ENCODE measurements around the gene ZDHHC14. TPM values are rescaled to one million over a fixed set of nuclear protein-coding genes. Genes with fewer than 3 reads are reported as not detected.
"Not testable (repeated sequence)": the region's sequence is repeated elsewhere in the genome, so short reads cannot be mapped to it uniquely, and the experiment has no call there.

The ZDHHC14 gene
- total RNA-seq, 2 experiments from 2014 or later: 7.8 to 9.8 TPM

- CTCF ChIA-PET: no interaction called here
- DNase-seq: no peak
- H3K27ac Mint-ChIP-seq: no peak overlapping the region
- no peaks in the 10 kb centered on the region for H3K9me3 Mint-ChIP-seq
- POLR2A ChIA-PET: no interaction called here
- H3K4me3 Mint-ChIP-seq: no peak overlapping the region
- H3K4me1 Mint-ChIP-seq: peaks cover 61% of the 10 kb centered on the region
- no peaks in the 10 kb centered on the region for H3K27me3 Mint-ChIP-seq
- peaks cover 15% of the 10 kb centered on the region for H3K36me3 Mint-ChIP-seq (ENCODE audit: low read depth)
Measured at GRCh38 chr6:157558487-157559200, 177.7 kb downstream of the ZDHHC14 start.

GRCh38 chr6:157559201-157559756, 178.3 kb downstream of the ZDHHC14 start:
- Mint-ChIP-seq H3K4me1 (peaks cover 66% of the 10 kb centered on the region), H3K9me3 (no peaks in the 10 kb centered on the region), H3K4me3 (no peak overlapping the region), H3K27me3 (no peaks in the 10 kb centered on the region), H3K36me3 (ENCODE audit: low read depth) (peaks cover 15% of the 10 kb centered on the region), H3K27ac (no peak overlapping the region)
- CTCF ChIA-PET: no interaction called here
- DNase-seq: no peak
- POLR2A ChIA-PET: no interaction called here

GRCh38 chr6:157560063-157560462, 179.1 kb downstream of the ZDHHC14 start:
- H3K27ac Mint-ChIP-seq, H3K9me3 Mint-ChIP-seq, H3K27me3 Mint-ChIP-seq, DNase-seq, H3K4me3 Mint-ChIP-seq, POLR2A ChIA-PET: not testable (repeated sequence)
- peaks cover 15% of the 10 kb centered on the region for H3K36me3 Mint-ChIP-seq (ENCODE audit: low read depth)
- CTCF ChIA-PET: interaction anchor here (0.5 kb wide), 1 partner anchor 106 kb away, joined by 3 read pairs; no protein-coding TSS in a partner anchor
- H3K4me1 Mint-ChIP-seq: peaks cover 70% of the 10 kb centered on the region

- H3K27ac Mint-ChIP-seq: no peak overlapping the region
- CTCF ChIA-PET: interaction anchor here (0.5 to 2.5 kb wide), 3 partner anchors 9 to 156 kb away, joined by 3 to 10 read pairs (median 3); no protein-coding TSS in a partner anchor
- no peaks in the 10 kb centered on the region for H3K27me3 Mint-ChIP-seq
- peaks cover 68% of the 10 kb centered on the region for H3K4me1 Mint-ChIP-seq
- H3K4me3 Mint-ChIP-seq: no peak overlapping the region
- no peak for DNase-seq
- peaks cover 17% of the 10 kb centered on the region for H3K36me3 Mint-ChIP-seq (ENCODE audit: low read depth)
- POLR2A ChIA-PET: no interaction called here
- H3K9me3 Mint-ChIP-seq: no peaks in the 10 kb centered on the region
Measured at GRCh38 chr6:157560691-157561413, 179.9 kb downstream of the ZDHHC14 start.

- ChIA-PET CTCF (interaction anchor here (1.1 to 2.5 kb wide), 2 partner anchors 9 to 157 kb away, joined by 3 to 10 read pairs; no protein-coding TSS in a partner anchor), POLR2A (no interaction called here)
- H3K4me1 Mint-ChIP-seq: peaks cover 64% of the 10 kb centered on the region
- DNase-seq: no peak
- no peaks in the 10 kb centered on the region for H3K27me3 Mint-ChIP-seq
- H3K36me3 Mint-ChIP-seq (ENCODE audit: low read depth): peaks cover 17% of the 10 kb centered on the region
- peak overlapping the region; percentile 87 for H3K27ac Mint-ChIP-seq
- peak overlapping the region; percentile 19 for H3K4me3 Mint-ChIP-seq
- H3K9me3 Mint-ChIP-seq: no peaks in the 10 kb centered on the region
Measured at GRCh38 chr6:157561414-157561790, 180.4 kb downstream of the ZDHHC14 start.

- Mint-ChIP-seq H3K27me3 (peaks cover 1% of the 10 kb centered on the region), H3K27ac (peak overlapping the region; percentile 87), H3K36me3 (ENCODE audit: low read depth) (peaks cover 18% of the 10 kb centered on the region), H3K4me1 (peaks cover 56% of the 10 kb centered on the region), H3K4me3 (peak overlapping the region; percentile 19), H3K9me3 (no peaks in the 10 kb centered on the region)
- POLR2A ChIA-PET: no interaction called here
- no peak for DNase-seq
- CTCF ChIA-PET: interaction anchor here (0.6 to 2.5 kb wide), 5 partner anchors 9 to 158 kb away, joined by 3 to 10 read pairs (median 3); no protein-coding TSS in a partner anchor
Measured at GRCh38 chr6:157561929-157562810, 181.2 kb downstream of the ZDHHC14 start.

- Mint-ChIP-seq H3K9me3 (no peaks in the 10 kb centered on the region), H3K4me3 (no peak overlapping the region), H3K27ac (no peak overlapping the region), H3K27me3 (peaks cover 1% of the 10 kb centered on the region), H3K36me3 (ENCODE audit: low read depth) (peaks cover 20% of the 10 kb centered on the region), H3K4me1 (peaks cover 56% of the 10 kb centered on the region)
- CTCF ChIA-PET: interaction anchor here (0.6 to 2.5 kb wide), 5 partner anchors 8 to 39 kb away, joined by 3 to 10 read pairs (median 4); no protein-coding TSS in a partner anchor
- DNase-seq: no peak
- POLR2A ChIA-PET: no interaction called here
Measured at GRCh38 chr6:157562997-157563396, 182.0 kb downstream of the ZDHHC14 start.

- Mint-ChIP-seq H3K27me3 (peaks cover 1% of the 10 kb centered on the region), H3K4me3 (no peak overlapping the region), H3K9me3 (peaks cover 3% of the 10 kb centered on the region), H3K36me3 (ENCODE audit: low read depth) (peaks cover 14% of the 10 kb centered on the region), H3K27ac (peak overlapping the region; percentile 37), H3K4me1 (peaks cover 49% of the 10 kb centered on the region)
- ChIA-PET POLR2A (no interaction called here), CTCF (interaction anchor here (0.6 to 1.3 kb wide), 3 partner anchors 15 to 436 kb away, joined by 3 to 4 read pairs (median 3); no protein-coding TSS in a partner anchor)
- DNase-seq: peak; percentile 20
Measured at GRCh38 chr6:157563611-157564284, 182.8 kb downstream of the ZDHHC14 start.

GRCh38 chr6:157568702-157569101, 187.7 kb downstream of the ZDHHC14 start:
- peaks cover 1% of the 10 kb centered on the region for H3K27me3 Mint-ChIP-seq
- H3K27ac Mint-ChIP-seq: no peak overlapping the region
- CTCF ChIA-PET: interaction anchor here (1.4 to 2.7 kb wide), 2 partner anchors 11 to 26 kb away, joined by 3 to 6 read pairs; no protein-coding TSS in a partner anchor
- peaks cover 7% of the 10 kb centered on the region for H3K36me3 Mint-ChIP-seq (ENCODE audit: low read depth)
- no peak overlapping the region for H3K4me3 Mint-ChIP-seq
- peaks cover 8% of the 10 kb centered on the region for H3K9me3 Mint-ChIP-seq
- peaks cover 38% of the 10 kb centered on the region for H3K4me1 Mint-ChIP-seq
- POLR2A ChIA-PET: no interaction called here
- DNase-seq: no peak

- peak overlapping the region; percentile 34 for H3K4me3 Mint-ChIP-seq
- peaks cover 7% of the 10 kb centered on the region for H3K36me3 Mint-ChIP-seq (ENCODE audit: low read depth)
Measured at GRCh38 chr6:157569543-157569942, 188.6 kb downstream of the ZDHHC14 start.

GRCh38 chr6:157570104-157570503, 189.1 kb downstream of the ZDHHC14 start:
- ChIA-PET CTCF (interaction anchor here (1.4 to 2.7 kb wide), 2 partner anchors 13 to 24 kb away, joined by 3 to 6 read pairs; no protein-coding TSS in a partner anchor), POLR2A (no interaction called here)
- Mint-ChIP-seq H3K27ac (peak overlapping the region; percentile 70), H3K36me3 (ENCODE audit: low read depth) (peaks cover 7% of the 10 kb centered on the region), H3K4me1 (peaks cover 29% of the 10 kb centered on the region), H3K9me3 (peaks cover 8% of the 10 kb centered on the region), H3K27me3 (peaks cover 1% of the 10 kb centered on the region), H3K4me3 (peak overlapping the region; percentile 27)
- no peak for DNase-seq

More at GRCh38 chr6:157569543-157569942, 188.6 kb downstream of the ZDHHC14 start:
- Mint-ChIP-seq H3K4me1 (peaks cover 32% of the 10 kb centered on the region), H3K9me3 (peaks cover 8% of the 10 kb centered on the region), H3K27me3 (peaks cover 1% of the 10 kb centered on the region), H3K27ac (no peak overlapping the region)
- POLR2A ChIA-PET: interaction anchor here (0.6 kb wide), 1 partner anchor 205 kb away, joined by 4 read pairs; no protein-coding TSS in a partner anchor
- peak; percentile 38 for DNase-seq
- CTCF ChIA-PET: interaction anchor here (1.4 to 2.7 kb wide), 2 partner anchors 12 to 25 kb away, joined by 3 to 6 read pairs; no protein-coding TSS in a partner anchor

Measured in activated CD4-positive, alpha-beta T cell treated with anti-CD3 and anti-CD28 coated beads, Interleukin-2, amount 10 ng/mL, durations not matched to agents 7 days and 5 days (primary cell).